ENCODE results near the gene NPEPL1. TPM values are rescaled to one million over a fixed set of nuclear protein-coding genes. Genes with fewer than 3 reads are reported as not detected.

Gene NPEPL1
- total and polyA plus RNA-seq, 2 donors: 7.4 to 52.3 TPM

Other genes with a start within 250 kb of the NPEPL1 start
- 0.05 TPM for gene APCDD1L, start 177.4 kb upstream of the NPEPL1 start, total RNA-seq
- gene APCDD1L, start 177.4 kb upstream of the NPEPL1 start, polyA plus RNA-seq: 0.05 TPM
- gene STX16, start 41.5 kb upstream of the NPEPL1 start, total RNA-seq: 17.4 TPM
- gene STX16, start 41.5 kb upstream of the NPEPL1 start, polyA plus RNA-seq: 97.9 TPM
- gene GNAS-AS1, start 158.1 kb downstream of the NPEPL1 start, total RNA-seq: 0.76 TPM
- gene GNAS-AS1, start 158.1 kb downstream of the NPEPL1 start, polyA plus RNA-seq: 0.32 TPM
- 434 TPM for gene GNAS, start 159.9 kb downstream of the NPEPL1 start, total RNA-seq
- gene GNAS, start 159.9 kb downstream of the NPEPL1 start, polyA plus RNA-seq: 700 TPM

Measured in thymus (tissue), 2 donors.